A673 (cell line): Measurements from ENCODE around the gene CDH4. TPM values are rescaled to one million over a fixed set of nuclear protein-coding genes. Genes with fewer than 3 reads are reported as not detected.

Experiments
- BruUV-seq: library from RNA; stranded (reverse); fragments of 400-500 nt; replicated peaks from 2 replicates; lab custom pipeline; 2021; lab: Mats Ljungman, UMichigan
- CTCF ChIA-PET: fragments of 300-600 bp; sonication (Branson Sonifier 250); formaldehyde crosslinking; loops from one replicate; lab custom pipeline; 2022; ENCODE audit warnings: antibody characterized with exemption; lab: Charles Lee
- POLR2A ChIA-PET: fragments of 300-600 bp; sonication (Branson Sonifier 250); formaldehyde crosslinking; loops from one replicate; lab custom pipeline; 2022; ENCODE audit warnings: antibody characterized with exemption; ENCODE audit not compliant: low non-redundant PET; lab: Charles Lee
- DNase-seq: peaks from one replicate; pipeline ENCODE4 v3.0.0-alpha.2; 2015; ENCODE audit warnings: low spot score
- H3K27ac ChIP-seq: fragments of 200-600 bp; sonication (generic); 2 replicates; pipeline ENCODE4 v1.5.1; 2016; ENCODE audit warnings: mixed run types, low read depth, mild to moderate bottlenecking, mixed read lengths, antibody characterized with exemption, low read length; ENCODE audit not compliant: poor library complexity, severe bottlenecking
- H3K27me3 ChIP-seq: fragments of 200-600 bp; sonication (generic); replicated peaks from 2 replicates; pipeline ENCODE4 v1.6.1; 2017; ENCODE audit warnings: mixed run types, low read depth, mild to moderate bottlenecking, mixed read lengths, antibody characterized with exemption, low read length; ENCODE audit not compliant: insufficient read depth, poor library complexity
- H3K36me3 ChIP-seq: fragments of 200-600 bp; sonication (generic); 2 replicates; pipeline ENCODE4 v1.6.1; 2016; ENCODE audit warnings: mixed run types, mild to moderate bottlenecking, mixed read lengths, antibody characterized with exemption, low read length; ENCODE audit not compliant: insufficient read depth, poor library complexity, severe bottlenecking
- H3K4me1 ChIP-seq: fragments of 200-600 bp; sonication (generic); 2 replicates; pipeline ENCODE4 v1.6.1; 2017; ENCODE audit warnings: mixed run types, mild to moderate bottlenecking, mixed read lengths, antibody characterized with exemption, low read length; ENCODE audit not compliant: insufficient read depth, poor library complexity, severe bottlenecking
- H3K4me3 ChIP-seq: fragments of 200-600 bp; sonication (generic); 2 replicates; pipeline ENCODE4 v1.5.1; 2016; ENCODE audit warnings: low read depth, mixed run types, mild to moderate bottlenecking, mixed read lengths, low read length; ENCODE audit not compliant: poor library complexity, severe bottlenecking
- H3K9me3 ChIP-seq: fragments of 200-600 bp; sonication (generic); 2 replicates; pipeline ENCODE4 v1.6.1; 2016; ENCODE audit warnings: mixed run types, low read depth, mild to moderate bottlenecking, mixed read lengths, antibody characterized with exemption, low read length; ENCODE audit not compliant: poor library complexity, severe bottlenecking
- CTCF ChIP-seq: fragments of 300-800, 200-600 bp; sonication (generic); conservative IDR thresholded peaks from 2 replicates; pipeline ENCODE4 v1.5.1; 2017; ENCODE audit warnings: low read depth, mild to moderate bottlenecking, antibody characterized with exemption, low read length, moderate library complexity, mixed read lengths
- EZH2 ChIP-seq: fragments of 200-600 bp; sonication (generic); IDR thresholded peaks from 2 replicates; pipeline ENCODE4 v1.6.1; 2017; ENCODE audit warnings: borderline replicate concordance, low read depth, mild to moderate bottlenecking, mixed read lengths, antibody characterized with exemption, low read length; ENCODE audit not compliant: poor library complexity, severe bottlenecking
- intact Hi-C: fragments of 100-400 bp; cut with micrococcal nuclease; formaldehyde crosslinking; loops from one replicate; pipeline ENCODE4 v1.10.0; 2022; ENCODE audit not compliant: unreplicated experiment
- total RNA-seq: library from RNA; stranded (reverse); gene quantifications from 2 replicates; pipeline ENCODE4 v1.2.3, GENCODE V29; 2021

The CDH4 gene
- total RNA-seq, 1 experiment from 2014 or later, result 8.3 TPM

DNA sequence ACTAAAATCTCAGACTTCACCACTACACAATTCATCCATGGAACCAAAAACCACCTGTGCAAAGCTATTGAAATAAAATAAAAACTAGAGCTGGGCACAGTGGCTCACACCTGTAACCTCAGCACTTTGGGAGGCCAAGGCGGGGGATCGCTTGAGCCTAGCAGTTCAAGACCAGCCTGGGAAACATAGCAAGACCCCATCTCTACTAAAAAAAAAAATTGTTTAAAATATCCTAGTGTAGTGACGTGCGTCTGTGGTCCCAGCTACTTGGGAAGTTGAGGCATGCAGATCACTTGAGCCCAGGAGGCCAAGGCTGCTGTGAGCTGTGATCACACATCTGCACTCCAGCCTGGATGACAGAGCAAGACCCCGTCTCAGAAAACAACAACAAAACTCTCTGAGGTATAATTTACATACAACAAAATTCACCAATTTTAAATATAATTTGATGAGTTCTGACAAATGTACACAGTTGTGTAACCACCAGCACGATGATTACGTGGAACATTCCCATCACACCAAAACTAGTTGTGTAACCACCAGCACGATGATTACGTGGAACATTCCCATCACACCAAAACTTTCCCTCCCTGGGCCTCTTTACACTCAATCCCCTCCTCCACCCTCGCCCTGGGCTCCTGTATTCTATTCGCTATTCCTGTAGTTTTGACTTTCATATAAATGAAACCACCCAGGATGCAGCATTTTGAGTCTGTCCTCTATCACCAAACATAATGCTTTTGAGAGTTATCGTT is 706.1 kb downstream of the CDH4 start:
- POLR2A ChIA-PET, result no interaction called here
- Histone ChIP-seq H3K36me3 (no peaks in the 10 kb centered on the region), H3K4me3 (no peak overlapping the region), H3K27me3 (peaks cover 37% of the 10 kb centered on the region), H3K9me3 (no peaks in the 10 kb centered on the region), H3K4me1 (no peaks in the 10 kb centered on the region), H3K27ac (no peak overlapping the region)
- no TSS peak for BruUV-seq
- CTCF ChIA-PET, result no interaction called here
- DNase-seq, result no peak
- no peak for TF ChIP-seq EZH2
- no peak for TF ChIP-seq CTCF
- intact Hi-C loops, result no loop called here

GRCh38 chr20:61958773-61959700 is 707.0 kb downstream of the CDH4 start:
- Histone ChIP-seq H3K27me3 (peaks cover 41% of the 10 kb centered on the region), H3K27ac (no peak overlapping the region), H3K4me1 (no peaks in the 10 kb centered on the region), H3K36me3 (no peaks in the 10 kb centered on the region), H3K9me3 (no peaks in the 10 kb centered on the region), H3K4me3 (no peak overlapping the region)
- DNase-seq, result peak; percentile 45
- no TSS peak for BruUV-seq
- intact Hi-C loops, result no loop called here
- ChIA-PET CTCF (no interaction called here), POLR2A (no interaction called here)
- TF ChIP-seq CTCF (no peak), EZH2 (no peak)

GRCh38 chr20:61960836-61961235 is 708.8 kb downstream of the CDH4 start:
- ChIA-PET CTCF (no interaction called here), POLR2A (no interaction called here)
- peaks cover 48% of the 10 kb centered on the region for H3K27me3 ChIP-seq
- no peaks in the 10 kb centered on the region for H3K36me3 ChIP-seq
- no peaks in the 10 kb centered on the region for H3K4me1 ChIP-seq
- TF ChIP-seq CTCF, result no peak
- no peak for TF ChIP-seq EZH2
- DNase-seq, result no peak
- H3K27ac ChIP-seq, result no peak overlapping the region
- intact Hi-C loops, result no loop called here
- BruUV-seq, result no TSS peak
- no peaks in the 10 kb centered on the region for H3K9me3 ChIP-seq
- H3K4me3 ChIP-seq, result no peak overlapping the region
